ENCODE results near the gene SPAG6.
"Not testable (repeated sequence)": the region's sequence is repeated elsewhere in the genome, so short reads cannot be mapped to it uniquely, and the experiment has no call there.

Gene SPAG6

DNA sequence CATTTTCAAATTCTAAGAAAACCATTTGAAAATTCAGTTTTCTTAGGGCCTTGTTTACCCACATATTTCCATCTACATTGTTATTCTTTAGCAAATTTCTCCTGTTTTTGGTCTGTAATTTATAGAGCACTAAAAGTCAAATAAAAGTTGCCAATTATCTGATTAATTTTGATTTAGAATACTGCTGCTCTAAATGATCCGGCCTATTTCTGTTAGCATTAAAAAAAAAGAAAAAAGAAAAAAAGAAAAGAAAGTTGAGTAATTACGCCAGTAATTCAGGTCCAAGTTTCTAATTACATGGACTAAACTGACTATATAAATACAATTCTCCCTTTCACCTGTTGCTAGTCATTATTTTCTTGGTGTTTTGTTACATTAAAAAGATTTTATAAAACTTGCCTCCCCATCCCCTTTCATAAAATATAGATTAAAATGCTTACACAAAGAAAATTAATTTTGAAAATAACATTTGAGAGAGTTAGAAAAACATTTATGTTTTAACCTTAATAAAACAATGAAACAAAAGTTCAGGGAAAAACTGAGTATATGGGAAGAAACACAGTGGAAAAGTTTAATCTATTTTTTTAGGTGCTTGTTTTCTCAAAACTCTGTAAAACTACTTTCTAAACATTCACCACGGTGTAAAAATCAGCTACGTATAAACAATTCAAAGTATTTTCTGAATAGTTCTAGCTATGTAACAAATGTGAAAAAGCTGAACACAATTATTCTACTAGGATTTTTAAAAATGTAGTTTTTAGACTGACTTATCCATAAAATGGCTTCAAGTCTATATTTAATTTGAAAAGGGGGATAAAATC is 35.9 kb upstream of the SPAG6 start (continued):
- TF ChIP-seq, protein P1, sequence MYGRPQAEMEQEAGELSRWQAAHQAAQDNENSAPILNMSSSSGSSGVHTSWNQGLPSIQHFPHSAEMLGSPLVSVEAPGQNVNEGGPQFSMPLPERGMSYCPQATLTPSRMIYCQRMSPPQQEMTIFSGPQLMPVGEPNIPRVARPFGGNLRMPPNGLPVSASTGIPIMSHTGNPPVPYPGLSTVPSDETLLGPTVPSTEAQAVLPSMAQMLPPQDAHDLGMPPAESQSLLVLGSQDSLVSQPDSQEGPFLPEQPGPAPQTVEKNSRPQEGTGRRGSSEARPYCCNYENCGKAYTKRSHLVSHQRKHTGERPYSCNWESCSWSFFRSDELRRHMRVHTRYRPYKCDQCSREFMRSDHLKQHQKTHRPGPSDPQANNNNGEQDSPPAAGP (tag by site-specific recombination; IDR thresholded peaks at IDR 0.05): no peak
- TF ChIP-seq ZNF114 (tag by site-specific recombination; IDR thresholded peaks at IDR 0.05): no peak

DNA sequence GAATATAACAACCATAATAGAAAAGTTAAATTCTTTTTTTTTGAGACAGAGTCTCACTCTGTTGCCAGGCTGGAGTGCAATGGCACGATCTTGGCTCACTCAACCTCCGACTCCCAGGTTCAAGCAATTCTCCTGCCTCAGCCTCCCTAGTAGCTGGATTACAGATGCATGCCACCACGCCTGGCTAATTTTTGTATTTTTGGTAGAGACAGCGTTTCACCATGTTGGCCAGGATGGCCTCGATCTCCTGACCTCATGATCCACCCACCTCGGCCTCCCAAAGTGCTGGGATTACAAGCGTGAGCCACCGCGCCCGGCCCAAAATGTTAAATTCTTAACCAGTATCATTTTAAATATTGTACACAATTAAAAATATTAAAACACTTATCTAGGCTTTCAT is 35.3 kb upstream of the SPAG6 start:
- H3K4me1 ChIP-seq (ENCODE audit: control insufficient read depth, insufficient read depth, low read length); H3K4me3 ChIP-seq (ENCODE audit: low read depth, low read length); POLR2A ChIA-PET; H3K27ac ChIP-seq (ENCODE audit: extremely low read depth, low read depth, low read length); H3K36me3 ChIP-seq (ENCODE audit: control insufficient read depth in 2 of 2, insufficient read depth in 1 of 2, low read length in 2 of 2); H3K9me3 ChIP-seq (ENCODE audit: control insufficient read depth, insufficient read depth, low read depth, low read length): not testable (repeated sequence)
- CTCF ChIA-PET: interaction anchor here (0.8 kb wide), 1 partner anchor 77 kb away, joined by 3 read pairs; no protein-coding TSS in a partner anchor

DNA sequence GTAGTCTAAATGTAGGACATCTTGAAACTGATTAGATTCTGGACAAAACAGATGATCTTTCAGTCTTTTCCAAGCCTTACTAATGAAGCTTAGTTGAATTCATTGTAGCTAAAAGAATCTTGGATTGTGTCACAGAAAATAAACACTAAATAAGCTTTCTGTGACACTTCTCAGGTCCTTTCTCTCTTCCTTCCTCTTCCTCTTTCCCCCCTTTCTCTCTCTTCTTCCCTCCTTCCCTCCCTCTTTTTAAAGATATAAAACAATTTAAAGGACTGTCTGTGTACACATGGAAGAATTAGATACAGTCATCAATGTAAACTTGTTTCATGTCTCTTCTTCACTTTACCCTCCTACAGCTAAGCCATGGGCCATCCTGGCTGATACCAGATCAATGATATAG is 34.4 kb upstream of the SPAG6 start:
- ChIA-PET POLR2A (no interaction called here), CTCF (interaction anchor here (0.8 to 0.9 kb wide), 2 partner anchors 78 to 274 kb away, joined by 3 read pairs; no protein-coding TSS in a partner anchor)
- TF ChIP-seq ZFP37 (tag by site-specific recombination; IDR thresholded peaks at IDR 0.05) (no peak), SP7 (tag by site-specific recombination; IDR thresholded peaks at IDR 0.05) (no peak), KLF10 (tag by site-specific recombination; IDR thresholded peaks at IDR 0.05) (no peak), ZNF629 (tag by site-specific recombination; IDR thresholded peaks at IDR 0.05) (no peak), ZNF366 (tag by site-specific recombination; conservative IDR thresholded peaks at IDR 0.05) (peak; percentile 59), ZNF514 (tag by site-specific recombination; IDR thresholded peaks at IDR 0.05) (no peak), ZNF664 (tag by site-specific recombination; IDR thresholded peaks at IDR 0.05) (no peak), ZNF837 (tag by site-specific recombination; IDR thresholded peaks at IDR 0.05) (no peak)
- TF ChIP-seq, protein P2, sequence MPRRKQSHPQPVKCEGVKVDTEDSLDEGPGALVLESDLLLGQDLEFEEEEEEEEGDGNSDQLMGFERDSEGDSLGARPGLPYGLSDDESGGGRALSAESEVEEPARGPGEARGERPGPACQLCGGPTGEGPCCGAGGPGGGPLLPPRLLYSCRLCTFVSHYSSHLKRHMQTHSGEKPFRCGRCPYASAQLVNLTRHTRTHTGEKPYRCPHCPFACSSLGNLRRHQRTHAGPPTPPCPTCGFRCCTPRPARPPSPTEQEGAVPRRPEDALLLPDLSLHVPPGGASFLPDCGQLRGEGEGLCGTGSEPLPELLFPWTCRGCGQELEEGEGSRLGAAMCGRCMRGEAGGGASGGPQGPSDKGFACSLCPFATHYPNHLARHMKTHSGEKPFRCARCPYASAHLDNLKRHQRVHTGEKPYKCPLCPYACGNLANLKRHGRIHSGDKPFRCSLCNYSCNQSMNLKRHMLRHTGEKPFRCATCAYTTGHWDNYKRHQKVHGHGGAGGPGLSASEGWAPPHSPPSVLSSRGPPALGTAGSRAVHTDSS (tag by site-specific recombination; IDR thresholded peaks at IDR 0.05): 0 out of 2 replicates have a peak, but pooled peaks have one; percentile 19
- TF ChIP-seq, protein P3, sequence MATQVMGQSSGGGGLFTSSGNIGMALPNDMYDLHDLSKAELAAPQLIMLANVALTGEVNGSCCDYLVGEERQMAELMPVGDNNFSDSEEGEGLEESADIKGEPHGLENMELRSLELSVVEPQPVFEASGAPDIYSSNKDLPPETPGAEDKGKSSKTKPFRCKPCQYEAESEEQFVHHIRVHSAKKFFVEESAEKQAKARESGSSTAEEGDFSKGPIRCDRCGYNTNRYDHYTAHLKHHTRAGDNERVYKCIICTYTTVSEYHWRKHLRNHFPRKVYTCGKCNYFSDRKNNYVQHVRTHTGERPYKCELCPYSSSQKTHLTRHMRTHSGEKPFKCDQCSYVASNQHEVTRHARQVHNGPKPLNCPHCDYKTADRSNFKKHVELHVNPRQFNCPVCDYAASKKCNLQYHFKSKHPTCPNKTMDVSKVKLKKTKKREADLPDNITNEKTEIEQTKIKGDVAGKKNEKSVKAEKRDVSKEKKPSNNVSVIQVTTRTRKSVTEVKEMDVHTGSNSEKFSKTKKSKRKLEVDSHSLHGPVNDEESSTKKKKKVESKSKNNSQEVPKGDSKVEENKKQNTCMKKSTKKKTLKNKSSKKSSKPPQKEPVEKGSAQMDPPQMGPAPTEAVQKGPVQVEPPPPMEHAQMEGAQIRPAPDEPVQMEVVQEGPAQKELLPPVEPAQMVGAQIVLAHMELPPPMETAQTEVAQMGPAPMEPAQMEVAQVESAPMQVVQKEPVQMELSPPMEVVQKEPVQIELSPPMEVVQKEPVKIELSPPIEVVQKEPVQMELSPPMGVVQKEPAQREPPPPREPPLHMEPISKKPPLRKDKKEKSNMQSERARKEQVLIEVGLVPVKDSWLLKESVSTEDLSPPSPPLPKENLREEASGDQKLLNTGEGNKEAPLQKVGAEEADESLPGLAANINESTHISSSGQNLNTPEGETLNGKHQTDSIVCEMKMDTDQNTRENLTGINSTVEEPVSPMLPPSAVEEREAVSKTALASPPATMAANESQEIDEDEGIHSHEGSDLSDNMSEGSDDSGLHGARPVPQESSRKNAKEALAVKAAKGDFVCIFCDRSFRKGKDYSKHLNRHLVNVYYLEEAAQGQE (tag by site-specific recombination; IDR thresholded peaks at IDR 0.05): no peak
- TF ChIP-seq, protein P4, sequence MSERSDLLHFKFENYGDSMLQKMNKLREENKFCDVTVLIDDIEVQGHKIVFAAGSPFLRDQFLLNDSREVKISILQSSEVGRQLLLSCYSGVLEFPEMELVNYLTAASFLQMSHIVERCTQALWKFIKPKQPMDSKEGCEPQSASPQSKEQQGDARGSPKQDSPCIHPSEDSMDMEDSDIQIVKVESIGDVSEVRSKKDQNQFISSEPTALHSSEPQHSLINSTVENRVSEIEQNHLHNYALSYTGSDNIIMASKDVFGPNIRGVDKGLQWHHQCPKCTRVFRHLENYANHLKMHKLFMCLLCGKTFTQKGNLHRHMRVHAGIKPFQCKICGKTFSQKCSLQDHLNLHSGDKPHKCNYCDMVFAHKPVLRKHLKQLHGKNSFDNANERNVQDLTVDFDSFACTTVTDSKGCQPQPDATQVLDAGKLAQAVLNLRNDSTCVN (tag by site-specific recombination; optimal IDR thresholded peaks at IDR 0.05): no peak
- Histone ChIP-seq H3K27ac (ENCODE audit: extremely low read depth, low read depth, low read length) (no peak overlapping the region), H3K4me3 (ENCODE audit: low read depth, low read length) (no peak overlapping the region), H3K36me3 (ENCODE audit: control insufficient read depth in 2 of 2, insufficient read depth in 1 of 2, low read length in 2 of 2) (no peaks in the 10 kb centered on the region), H3K4me1 (ENCODE audit: control insufficient read depth, insufficient read depth, low read length) (0 out of 2 replicates have a peak, but pooled peaks cover 4% of the 10 kb centered on the region), H3K9me3 (ENCODE audit: control insufficient read depth, insufficient read depth, low read depth, low read length) (no peaks in the 10 kb centered on the region)

All from HEK293 (cell line).